Measurements from ENCODE around the gene SFMBT2.

SFMBT2 gene

GRCh38 chr10:7410862-7411670 is at the start of gene SFMBT2:
Gene SFMBT2, minus strand, starts transcription at chr10:7411034. Its CDS starts 29,136 bp downstream, at chr10:7381898.
- TF ChIP-seq GATA2 (IDR thresholded peaks at IDR 0.05; ENCODE audit: low read depth, low read length) (no peak; the same call in 1 of the 2 replicates), GATA3 (IDR thresholded peaks at IDR 0.05; ENCODE audit: low read depth, low read length) (no peak)

DNA sequence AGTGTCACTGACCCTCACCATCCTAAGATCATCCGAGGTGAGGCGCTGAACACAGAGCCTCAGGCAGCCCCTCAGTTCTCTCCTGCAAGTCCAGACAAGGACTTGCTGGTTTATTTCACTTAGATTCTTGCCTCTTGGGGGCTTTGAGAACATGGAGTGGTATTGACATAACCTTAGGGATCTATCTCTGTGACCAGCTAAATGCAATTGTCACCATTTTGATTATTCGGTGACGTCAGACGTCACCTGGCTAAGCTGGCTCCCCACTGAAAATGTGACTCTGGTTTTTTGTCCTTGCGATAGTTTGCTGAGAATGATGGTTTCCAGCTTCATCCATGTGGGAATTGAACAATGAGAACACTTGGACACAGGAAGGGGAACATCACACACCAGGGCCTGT is 49.2 kb upstream of the SFMBT2 start:
- TF ChIP-seq GATA3 (IDR thresholded peaks at IDR 0.05; ENCODE audit: low read depth, low read length) (no peak), GATA2 (IDR thresholded peaks at IDR 0.05; ENCODE audit: low read depth, low read length) (no peak)

- TF ChIP-seq GATA2 (IDR thresholded peaks at IDR 0.05; ENCODE audit: low read depth, low read length) (no peak), GATA3 (IDR thresholded peaks at IDR 0.05; ENCODE audit: low read depth, low read length) (no peak)
Measured at GRCh38 chr10:7458556-7458955, 47.7 kb upstream of the SFMBT2 start.

- no peak for TF ChIP-seq GATA3 (IDR thresholded peaks at IDR 0.05; ENCODE audit: low read depth, low read length)
- no peak for TF ChIP-seq GATA2 (IDR thresholded peaks at IDR 0.05; ENCODE audit: low read depth, low read length)
Measured at GRCh38 chr10:7457478-7458316, 46.9 kb upstream of the SFMBT2 start.

DNA sequence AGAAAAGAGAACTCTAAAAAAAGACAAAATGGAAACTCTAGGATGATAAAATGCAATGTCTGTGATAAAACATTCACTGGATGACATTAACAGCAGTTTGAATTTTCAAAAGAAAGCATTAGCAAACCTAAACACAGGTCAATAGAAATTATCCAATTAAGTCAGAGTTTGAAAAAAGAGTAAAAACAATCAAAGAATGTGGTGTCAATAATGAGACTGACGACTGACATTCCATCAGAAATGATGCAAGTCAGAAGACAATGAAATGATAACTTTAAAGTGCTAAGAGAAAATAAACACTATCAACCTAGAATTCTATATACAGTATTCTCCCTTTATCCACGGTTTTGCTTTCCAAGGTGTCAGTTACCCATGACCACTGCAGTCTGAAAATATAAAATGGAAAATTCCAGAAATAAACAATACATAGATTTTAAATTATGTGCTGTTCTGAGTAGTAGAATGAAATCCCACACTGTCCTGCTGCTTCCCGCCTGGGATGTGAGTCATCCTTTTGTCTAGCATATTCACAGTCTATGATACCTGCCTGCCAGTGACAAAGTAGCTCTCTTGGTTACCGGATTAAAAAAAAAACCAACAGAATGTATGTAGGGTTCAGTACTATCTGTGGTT is 38.3 kb upstream of the SFMBT2 start:
- TF ChIP-seq GATA3 (IDR thresholded peaks at IDR 0.05; ENCODE audit: low read depth, low read length) (no peak), GATA2 (IDR thresholded peaks at IDR 0.05; ENCODE audit: low read depth, low read length) (no peak)

GRCh38 chr10:7445474-7446185 is 34.8 kb upstream of the SFMBT2 start:
- TF ChIP-seq GATA2 (IDR thresholded peaks at IDR 0.05; ENCODE audit: low read depth, low read length) (no peak), GATA3 (IDR thresholded peaks at IDR 0.05; ENCODE audit: low read depth, low read length) (no peak)

GRCh38 chr10:7444551-7445121 is 33.8 kb upstream of the SFMBT2 start:
- no peak for TF ChIP-seq GATA2 (IDR thresholded peaks at IDR 0.05; ENCODE audit: low read depth, low read length)
- TF ChIP-seq GATA3 (IDR thresholded peaks at IDR 0.05; ENCODE audit: low read depth, low read length) = no peak

- no peak for TF ChIP-seq GATA2 (IDR thresholded peaks at IDR 0.05; ENCODE audit: low read depth, low read length)
- TF ChIP-seq GATA3 (IDR thresholded peaks at IDR 0.05; ENCODE audit: low read depth, low read length) = no peak
Measured at GRCh38 chr10:7443036-7443435, 32.2 kb upstream of the SFMBT2 start.

DNA sequence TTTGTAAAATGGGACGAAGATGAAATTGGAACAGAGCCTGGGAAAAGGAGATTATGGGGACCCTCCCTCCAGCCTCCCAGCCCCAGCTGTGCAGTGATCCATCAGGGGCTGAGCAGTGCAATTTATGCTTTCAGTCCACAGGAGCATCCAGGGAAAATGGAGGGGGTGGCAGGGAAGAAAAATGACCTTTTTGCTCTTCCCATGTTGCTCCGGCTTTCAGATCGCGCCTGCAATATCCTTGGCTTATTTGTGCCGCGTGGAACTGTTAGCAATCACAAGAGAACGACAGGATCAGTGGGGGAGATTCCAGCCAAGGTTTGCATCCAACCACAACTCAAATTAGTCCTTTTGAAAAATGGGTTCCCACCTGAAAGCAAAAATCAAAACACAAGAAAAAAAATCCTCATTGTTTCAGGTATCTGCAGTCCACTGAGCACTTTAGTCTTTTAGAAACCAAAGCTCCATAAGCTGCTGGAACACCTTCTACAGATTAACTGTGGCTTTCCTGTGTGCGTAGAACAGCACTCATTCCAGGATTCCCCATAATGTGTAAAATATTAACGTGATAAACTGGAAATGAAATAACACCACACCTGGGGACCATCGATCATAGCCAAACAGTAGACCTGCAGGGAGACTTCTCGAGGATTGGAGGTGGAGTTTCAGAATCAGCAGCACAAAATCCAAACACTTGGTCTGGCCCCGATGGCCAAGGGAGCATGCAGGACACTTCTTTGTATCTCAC is 30.7 kb upstream of the SFMBT2 start:
- TF ChIP-seq GATA3 (IDR thresholded peaks at IDR 0.05; ENCODE audit: low read depth, low read length) (no peak), GATA2 (IDR thresholded peaks at IDR 0.05; ENCODE audit: low read depth, low read length) (no peak)

DNA sequence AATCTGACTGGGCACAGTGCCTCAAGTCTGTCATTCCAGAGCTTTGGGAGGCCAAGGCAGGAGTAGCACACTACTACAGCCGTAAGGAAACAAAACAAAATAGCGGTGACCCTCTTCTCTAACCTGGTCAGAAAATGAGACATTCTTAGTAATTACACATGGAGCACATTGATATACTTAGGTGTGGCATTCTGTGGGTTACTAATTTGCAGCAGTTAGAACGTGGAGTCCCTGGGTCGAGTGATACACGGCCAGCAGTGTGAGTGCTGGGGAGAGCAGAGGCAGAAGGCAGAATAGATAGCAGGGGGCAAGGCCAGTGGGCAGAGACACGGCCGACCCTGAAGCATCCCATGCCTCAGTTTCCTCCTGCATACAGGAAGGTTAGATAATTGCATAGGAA is 28.9 kb upstream of the SFMBT2 start:
- no peak for TF ChIP-seq GATA2 (IDR thresholded peaks at IDR 0.05; ENCODE audit: low read depth, low read length)

- peak; percentile 97 for TF ChIP-seq GATA2 (IDR thresholded peaks at IDR 0.05; ENCODE audit: low read depth, low read length)
- TF ChIP-seq GATA3 (IDR thresholded peaks at IDR 0.05; ENCODE audit: low read depth, low read length) = peak; percentile 91
Measured at GRCh38 chr10:7438196-7438986, 27.6 kb upstream of the SFMBT2 start.

- TF ChIP-seq GATA2 (IDR thresholded peaks at IDR 0.05; ENCODE audit: low read depth, low read length) = no peak
- no peak for TF ChIP-seq GATA3 (IDR thresholded peaks at IDR 0.05; ENCODE audit: low read depth, low read length)
Measured at GRCh38 chr10:7436490-7437100, 25.8 kb upstream of the SFMBT2 start.
